ENCODE data around the gene TPSD1.

- TF ChIP-seq POLR2A (IDR thresholded peaks at IDR 0.05; ENCODE audit: low read length): no peak
- no peak for TF ChIP-seq GATA1 (IDR thresholded peaks at IDR 0.05; ENCODE audit: low read depth, low read length)
Observed at GRCh38 chr16:1295465-1295864, 39.6 kb downstream of the TPSD1 start.

Measured in erythroblast (primary cell).